Esophagus mucosa (tissue), 1 donor: Measurements from ENCODE around the gene CSNK2A1. TPM values are rescaled to one million over a fixed set of nuclear protein-coding genes. Genes with fewer than 3 reads are reported as not detected.

Source experiments
- ATAC-seq: fragments of 200-7000 bp; cut with Tn5 transposase; one replicate; pipeline ENCODE4 v1.9.1; 2020
- total RNA-seq: library from RNA; stranded (reverse); gene quantifications from one replicate; pipeline ENCODE4 v1.2.4, GENCODE V29; 2023
- donor health status: DM: yes; HTN: yes; CAD: no.

The CSNK2A1 gene
- total RNA-seq, 1 donor from 2014 or later, result 83.4 TPM

GRCh38 chr20:563187-563586 lies 19.6 kb upstream of the CSNK2A1 start:
- ATAC-seq, result no peak

GRCh38 chr20:562232-562897 lies 18.8 kb upstream of the CSNK2A1 start:
- ATAC-seq, result peak; percentile 14

- peak; percentile 73 for ATAC-seq
Observed at GRCh38 chr20:561437-562231, 18.0 kb upstream of the CSNK2A1 start.

GRCh38 chr20:560680-561079 lies 17.1 kb upstream of the CSNK2A1 start:
- ATAC-seq, result no peak

- ATAC-seq, result no peak
Observed at GRCh38 chr20:558117-558516, 14.5 kb upstream of the CSNK2A1 start.

GRCh38 chr20:556984-557383 lies 13.4 kb upstream of the CSNK2A1 start:
- ATAC-seq, result no peak

GRCh38 chr20:555976-556385 lies 12.4 kb upstream of the CSNK2A1 start:
- peak; percentile 24 for ATAC-seq

- ATAC-seq, result no peak
Observed at GRCh38 chr20:550611-551010, 7.0 kb upstream of the CSNK2A1 start.

- ATAC-seq, result no peak
Observed at GRCh38 chr20:549722-550496, 6.3 kb upstream of the CSNK2A1 start.

- ATAC-seq, result no peak
Observed at GRCh38 chr20:548906-549305, 5.3 kb upstream of the CSNK2A1 start.

GRCh38 chr20:547394-547793 lies 3.8 kb upstream of the CSNK2A1 start:
- no peak for ATAC-seq

- ATAC-seq, result no peak
Observed at GRCh38 chr20:546353-546752, 2.8 kb upstream of the CSNK2A1 start.

- ATAC-seq, result no peak
Observed at GRCh38 chr20:544153-544725, 649 bp upstream of the CSNK2A1 start.

- ATAC-seq, result peak; percentile 32
Observed at GRCh38 chr20:542777-543368, 717 bp downstream of the CSNK2A1 start.

GRCh38 chr20:540391-541201 lies 3.0 kb downstream of the CSNK2A1 start:
- no peak for ATAC-seq

- ATAC-seq, result no peak
Observed at GRCh38 chr20:539848-540247, 3.7 kb downstream of the CSNK2A1 start.

- no peak for ATAC-seq
Observed at GRCh38 chr20:539191-539590, 4.4 kb downstream of the CSNK2A1 start.

- ATAC-seq, result no peak
Observed at GRCh38 chr20:537983-538382, 5.6 kb downstream of the CSNK2A1 start.

- no peak for ATAC-seq
Observed at GRCh38 chr20:536426-537010, 7.1 kb downstream of the CSNK2A1 start.

- peak; percentile 91 for ATAC-seq
Observed at GRCh38 chr20:535958-536357, 7.6 kb downstream of the CSNK2A1 start.

GRCh38 chr20:533526-533925 lies 10.1 kb downstream of the CSNK2A1 start:
- ATAC-seq, result no peak
